ENCODE data around the gene DPYSL4.

Gene DPYSL4

DNA sequence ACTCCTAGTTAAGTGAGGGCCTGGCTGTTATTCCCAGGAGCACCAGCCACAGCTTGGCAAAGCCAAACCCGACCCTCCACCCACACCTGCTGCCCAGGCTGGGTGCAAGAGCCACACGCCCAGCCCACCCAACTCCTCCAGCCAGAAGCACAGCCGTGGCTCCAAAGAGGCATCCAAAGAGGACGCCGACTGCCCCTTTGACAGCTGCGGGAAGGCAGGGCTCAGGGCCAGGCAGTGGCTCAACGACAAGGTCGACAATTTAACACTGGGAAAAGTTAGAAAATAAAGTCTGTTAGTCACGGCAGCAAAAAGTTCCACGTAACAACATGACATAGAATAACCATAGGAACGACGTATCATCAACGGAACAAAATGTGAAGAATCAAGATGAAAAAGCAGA lies 54.3 kb downstream of the DPYSL4 start:
- no peak for TF ChIP-seq CTCF (IDR thresholded peaks at IDR 0.05)
- peaks cover 35% of the 10 kb centered on the region for H3K27me3 ChIP-seq
- no peak overlapping the region for H3K4me3 ChIP-seq (ENCODE audit: low read depth in 1 of 2, low read length in 1 of 2)
- H3K4me1 ChIP-seq (ENCODE audit: control insufficient read depth in 1 of 2, insufficient read depth in 1 of 2, low read depth in 1 of 2, low read length in 1 of 2), result no peaks in the 10 kb centered on the region
- no peaks in the 10 kb centered on the region for H3K9me3 ChIP-seq
- H3K27ac ChIP-seq, result no peak overlapping the region
- H3K36me3 ChIP-seq, result no peaks in the 10 kb centered on the region

DNA sequence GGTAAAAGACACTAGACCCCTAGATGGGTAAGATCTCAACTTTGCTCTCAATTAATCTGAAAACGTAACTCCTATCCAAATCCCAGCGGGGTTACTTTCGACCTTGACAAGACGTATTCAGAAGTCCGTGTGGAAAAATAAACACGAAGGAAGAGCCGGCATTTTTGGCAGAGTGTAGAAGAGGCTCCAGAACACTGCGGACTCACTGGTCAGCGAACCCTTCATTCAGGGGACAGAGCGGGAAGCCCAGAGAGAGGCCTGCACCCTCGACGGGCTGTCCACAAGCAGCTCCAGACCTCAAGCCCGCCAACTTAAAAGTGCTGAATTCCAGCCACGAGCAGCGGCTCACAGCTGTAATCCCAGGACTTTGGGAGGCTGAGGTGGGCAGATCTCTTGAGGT lies 54.7 kb downstream of the DPYSL4 start:
- Histone ChIP-seq H3K4me1 (ENCODE audit: control insufficient read depth in 1 of 2, insufficient read depth in 1 of 2, low read depth in 1 of 2, low read length in 1 of 2) (no peaks in the 10 kb centered on the region), H3K27ac (no peak overlapping the region)
- TF ChIP-seq CTCF (IDR thresholded peaks at IDR 0.05), result no peak

GRCh38 chr10:132242103-132242840 lies 55.5 kb downstream of the DPYSL4 start:
- H3K27ac ChIP-seq, result no peak overlapping the region
- no peaks in the 10 kb centered on the region for H3K9me3 ChIP-seq
- TF ChIP-seq CTCF (IDR thresholded peaks at IDR 0.05), result no peak
- no peak overlapping the region for H3K4me3 ChIP-seq (ENCODE audit: low read depth in 1 of 2, low read length in 1 of 2)
- H3K4me1 ChIP-seq (ENCODE audit: control insufficient read depth in 1 of 2, insufficient read depth in 1 of 2, low read depth in 1 of 2, low read length in 1 of 2), result no peaks in the 10 kb centered on the region
- no peaks in the 10 kb centered on the region for H3K36me3 ChIP-seq
- peaks cover 26% of the 10 kb centered on the region for H3K27me3 ChIP-seq

More for the DNA sequence above, 54.7 kb downstream of the DPYSL4 start:
- no peaks in the 10 kb centered on the region for H3K9me3 ChIP-seq
- no peak overlapping the region for H3K4me3 ChIP-seq (ENCODE audit: low read depth in 1 of 2, low read length in 1 of 2)
- H3K36me3 ChIP-seq, result no peaks in the 10 kb centered on the region
- peaks cover 34% of the 10 kb centered on the region for H3K27me3 ChIP-seq

DNA sequence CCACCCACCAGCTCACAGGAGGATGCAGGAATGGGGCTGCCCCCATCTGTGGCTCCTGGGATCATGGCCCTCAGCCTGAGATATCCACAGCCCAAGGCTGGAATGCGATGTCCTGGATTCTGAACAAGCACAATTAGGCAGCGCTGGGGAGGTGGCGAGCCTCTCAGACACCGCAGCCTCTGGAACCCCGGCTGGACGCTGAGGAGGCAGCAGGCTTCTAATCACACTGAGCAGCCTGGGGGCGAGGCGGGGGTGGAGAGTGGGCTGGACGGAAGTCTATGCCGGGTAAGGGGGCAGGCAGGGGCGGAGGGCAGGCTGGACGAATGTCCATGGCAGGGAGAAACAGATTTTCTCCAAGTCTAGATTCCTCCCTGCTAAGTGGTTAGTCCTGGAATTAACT lies 56.4 kb downstream of the DPYSL4 start:
- H3K27me3 ChIP-seq, result peaks cover 17% of the 10 kb centered on the region
- H3K27ac ChIP-seq, result no peak overlapping the region
- H3K4me1 ChIP-seq (ENCODE audit: control insufficient read depth in 1 of 2, insufficient read depth in 1 of 2, low read depth in 1 of 2, low read length in 1 of 2), result peaks cover 2 to 3% of the 10 kb centered on the region in 2 experiments
- H3K36me3 ChIP-seq, result no peaks in the 10 kb centered on the region
- H3K4me3 ChIP-seq (ENCODE audit: low read depth in 1 of 2, low read length in 1 of 2), result no peak overlapping the region
- H3K9me3 ChIP-seq, result no peaks in the 10 kb centered on the region
- no peak for TF ChIP-seq CTCF (IDR thresholded peaks at IDR 0.05)

DNA sequence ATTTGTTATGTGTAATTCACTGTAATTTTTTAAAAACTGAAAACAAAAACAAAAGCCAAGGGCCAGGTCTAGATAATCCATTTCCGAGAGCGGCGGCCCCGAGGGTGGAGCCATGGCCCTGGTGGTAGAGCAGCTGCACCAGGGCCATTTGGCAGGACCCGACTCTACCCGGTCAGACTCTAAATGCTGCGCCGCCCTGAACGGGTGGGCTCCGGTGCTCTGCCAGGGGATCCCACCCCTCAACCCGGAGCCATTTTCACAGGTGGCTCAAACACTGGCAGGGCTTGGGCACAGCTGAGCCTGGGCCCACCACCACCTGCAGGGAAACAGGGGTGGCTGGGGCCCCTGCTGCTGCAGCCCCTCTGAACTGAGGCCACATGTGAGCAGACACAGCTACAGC lies 56.9 kb downstream of the DPYSL4 start:
- peaks cover 12% of the 10 kb centered on the region for H3K27me3 ChIP-seq
- no peak for TF ChIP-seq CTCF (IDR thresholded peaks at IDR 0.05)
- no peaks in the 10 kb centered on the region for H3K9me3 ChIP-seq
- no peaks in the 10 kb centered on the region for H3K36me3 ChIP-seq
- peaks cover 7 to 8% of the 10 kb centered on the region in 2 experiments for H3K4me1 ChIP-seq (ENCODE audit: control insufficient read depth in 1 of 2, insufficient read depth in 1 of 2, low read depth in 1 of 2, low read length in 1 of 2)
- no peak overlapping the region for H3K4me3 ChIP-seq (ENCODE audit: low read depth in 1 of 2, low read length in 1 of 2)
- H3K27ac ChIP-seq, result no peak overlapping the region

All from neutrophil (primary cell).